NAMALWA (cell line): ENCODE data around the gene MVP.
A peak's percentile ranks its signal among the peaks of the same experiment; 100 is the strongest.
"Not testable (repeated sequence)": the region's sequence is repeated elsewhere in the genome, so short reads cannot be mapped to it uniquely, and the experiment has no call there.

Source experiments
- DNase-seq: peaks from one replicate; pipeline ENCODE4 v3.0.0-alpha.2; 2015; ENCODE audit warnings: low spot score

Gene MVP

GRCh38 chr16:29820271-29820701, at the start of gene MVP:
Gene MVP (plus strand): TSS chr16:29820462. CDS start chr16:29830550, 10,088 bp downstream.
- DNase-seq, result peak; percentile 56

GRCh38 chr16:29772330-29772729, 47.9 kb upstream of the MVP start:
- DNase-seq, result not testable (repeated sequence)

- no peak for DNase-seq
Observed at GRCh38 chr16:29774730-29775129, 45.5 kb upstream of the MVP start.

GRCh38 chr16:29775742-29776408, 44.4 kb upstream of the MVP start:
- DNase-seq, result no peak

GRCh38 chr16:29777576-29778350, 42.5 kb upstream of the MVP start, which contains the start of gene ZG16:
Gene ZG16 (plus strand): TSS chr16:29778256. CDS start chr16:29779267, 1,011 bp downstream.
- DNase-seq, result no peak

GRCh38 chr16:29779474-29779873, 40.8 kb upstream of the MVP start:
- DNase-seq, result no peak

- not testable (repeated sequence) for DNase-seq
Observed at GRCh38 chr16:29783094-29783953, 36.9 kb upstream of the MVP start.

GRCh38 chr16:29784157-29784556, 36.1 kb upstream of the MVP start:
- no peak for DNase-seq

- DNase-seq, result no peak
Observed at GRCh38 chr16:29784901-29785500, 35.3 kb upstream of the MVP start.

GRCh38 chr16:29787155-29787554, 33.1 kb upstream of the MVP start:
- not testable (repeated sequence) for DNase-seq

GRCh38 chr16:29789775-29790182, 30.5 kb upstream of the MVP start:
- no peak for DNase-seq

GRCh38 chr16:29790183-29790948, 29.9 kb upstream of the MVP start, which contains the start of gene KIF22:
Gene KIF22 (plus strand): TSS chr16:29790751. CDS start chr16:29790760, 9 bp downstream.
- peak; percentile 99 for DNase-seq

GRCh38 chr16:29790949-29791844, 29.1 kb upstream of the MVP start:
- DNase-seq, result peak; percentile 48

GRCh38 chr16:29791845-29792807, 28.1 kb upstream of the MVP start:
- DNase-seq, result no peak

- not testable (repeated sequence) for DNase-seq
Observed at GRCh38 chr16:29793153-29793552, 27.1 kb upstream of the MVP start.

GRCh38 chr16:29794231-29794710, 26.0 kb upstream of the MVP start:
- DNase-seq, result no peak

- DNase-seq, result no peak
Observed at GRCh38 chr16:29802416-29802935, 17.8 kb upstream of the MVP start.

GRCh38 chr16:29804020-29804419, 16.2 kb upstream of the MVP start:
- DNase-seq, result no peak
